PC-3 (cell line): Measurements from ENCODE around the gene SELPLG. TPM values are rescaled to one million over a fixed set of nuclear protein-coding genes. Genes with fewer than 3 reads are reported as not detected.

Experiments
- ATAC-seq: fragments of 200-7000 bp; cut with Tn5 transposase; 2 replicates; pipeline ENCODE4 v1.9.1; 2020; ENCODE audit warnings: mild to moderate bottlenecking, moderate library complexity
- BruUV-seq: library from RNA; stranded (reverse); fragments of 400-500 nt; replicated peaks from 2 replicates; lab custom pipeline; 2021; lab: Mats Ljungman, UMichigan
- CTCF ChIA-PET: fragments of 300-600 bp; sonication (Branson Sonifier 250); formaldehyde crosslinking; loops from one replicate; lab custom pipeline; 2022; ENCODE audit warnings: antibody characterized with exemption; lab: Charles Lee
- POLR2A ChIA-PET: fragments of 300-600 bp; sonication (Branson Sonifier 250); formaldehyde crosslinking; loops from one replicate; lab custom pipeline; 2022; ENCODE audit warnings: antibody characterized with exemption; ENCODE audit not compliant: unreplicated experiment; lab: Charles Lee
- DNase-seq: peaks from one replicate; pipeline ENCODE4 v3.0.0-alpha.2; 2015
- H2AFZ ChIP-seq: fragments of 300-600 bp; sonication (generic); 2 replicates; pipeline ENCODE4 v1.6.0; 2016; ENCODE audit warnings: antibody characterized with exemption, low read length
- H3F3A ChIP-seq: fragments of 300-600 bp; sonication (generic); one replicate; pipeline ENCODE4 v1.6.0; 2017; ENCODE audit warnings: antibody characterized with exemption, low read length, control low read depth, mild to moderate bottlenecking; ENCODE audit not compliant: unreplicated experiment
- H3K27ac ChIP-seq: fragments of 300-600 bp; sonication (generic); 2 replicates; pipeline ENCODE4 v1.5.1; 2016; ENCODE audit warnings: mild to moderate bottlenecking, low read length
- H3K27me3 ChIP-seq: fragments of 300-600 bp; sonication (generic); 2 replicates; pipeline ENCODE4 v1.6.1; 2016; ENCODE audit warnings: low read length, mixed read lengths
- H3K36me3 ChIP-seq: fragments of 300-600 bp; sonication (generic); 2 replicates; pipeline ENCODE4 v1.6.1; 2016; ENCODE audit warnings: low read depth, mixed run types, low read length, mixed read lengths
- H3K4me1 ChIP-seq: fragments of 300-600 bp; sonication (generic); 2 replicates; pipeline ENCODE4 v1.5.1; 2016; ENCODE audit warnings: low read length; ENCODE audit not compliant: insufficient read depth
- H3K4me2 ChIP-seq: fragments of 300-600 bp; sonication (generic); 2 replicates; pipeline ENCODE4 v1.6.0; 2016; ENCODE audit warnings: low read length
- H3K4me3 ChIP-seq: fragments of 300-600 bp; sonication (generic); 2 replicates; pipeline ENCODE4 v1.5.1; 2016; ENCODE audit warnings: mild to moderate bottlenecking, low read length, mixed read lengths
- H3K79me2 ChIP-seq: fragments of 300-600 bp; sonication (generic); 2 replicates; pipeline ENCODE4 v1.6.1; 2017; ENCODE audit warnings: low read length, mixed read lengths
- H3K9ac ChIP-seq: fragments of 300-600 bp; sonication (generic); 2 replicates; pipeline ENCODE4 v1.6.0; 2016; ENCODE audit warnings: mild to moderate bottlenecking, low read length
- H3K9me2 ChIP-seq: fragments of 300-600 bp; sonication (generic); replicated peaks from 2 replicates; pipeline ENCODE4 v1.6.1; 2016; ENCODE audit warnings: mixed run types, low read length, mixed read lengths
- H3K9me3 ChIP-seq: fragments of 300-600 bp; sonication (generic); 2 replicates; pipeline ENCODE4 v1.6.1; 2016; ENCODE audit warnings: low read length, mixed read lengths
- H4K20me1 ChIP-seq: fragments of 300-600 bp; sonication (generic); 2 replicates; pipeline ENCODE4 v1.6.1; 2016; ENCODE audit warnings: low read length, mixed read lengths
- EZH2 ChIP-seq: fragments of 300-600 bp; sonication (generic); IDR thresholded peaks from one replicate; pipeline ENCODE4 v1.6.1; 2017; ENCODE audit warnings: antibody characterized with exemption, mild to moderate bottlenecking, low read length; ENCODE audit not compliant: unreplicated experiment
- EZH2phosphoT487 ChIP-seq: fragments of 300-600 bp; sonication (generic); IDR thresholded peaks from 2 replicates; pipeline ENCODE4 v1.6.1; 2018; ENCODE audit warnings: mild to moderate bottlenecking, antibody characterized with exemption, low read length, borderline replicate concordance
- intact Hi-C: fragments of 100-400 bp; cut with micrococcal nuclease; formaldehyde crosslinking; loops from 2 replicates; pipeline ENCODE4 v1.9.0; 2023
- total RNA-seq: library from RNA; depleted of rRNA; stranded (reverse); fragments of >200 nt; gene quantifications from 2 replicates; pipeline ENCODE4 v1.2.3, GENCODE V29; 2014
- TF ChIP-seq, protein P1 (sequence below): fragments of 300-600 bp; sonication (generic); conservative IDR thresholded peaks from 2 replicates; pipeline ENCODE4 v1.5.1; 2017; ENCODE audit warnings: antibody characterized with exemption, low read depth, mild to moderate bottlenecking, low read length

Gene SELPLG
- total RNA-seq, 1 experiment from 2014 or later, result 0.73 TPM

DNA sequence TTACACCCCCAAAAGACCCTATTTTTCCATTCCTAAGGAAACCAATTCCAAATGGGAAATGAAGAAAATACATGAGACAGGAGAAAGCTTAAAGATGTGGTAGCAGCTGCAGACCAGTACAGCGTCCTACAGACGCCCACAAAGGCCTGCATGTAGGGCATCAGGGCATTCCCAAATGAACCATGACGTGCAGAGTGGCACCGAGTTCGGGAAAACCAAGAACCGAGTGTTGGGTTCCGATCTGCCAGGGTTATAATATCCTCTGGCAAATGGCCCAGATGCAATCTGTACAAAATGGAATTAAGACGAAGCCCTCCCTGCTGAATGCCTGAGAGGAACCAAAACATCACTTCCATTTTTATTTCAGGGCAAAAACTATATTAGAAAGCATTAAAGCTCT lies 34.4 kb upstream of the SELPLG start:
- no peak overlapping the region for H3K4me2 ChIP-seq
- H4K20me1 ChIP-seq, result 0 out of 2 replicates have a peak, but pooled peaks cover 5% of the 10 kb centered on the region
- intact Hi-C loops, result loop anchor here (10.0 kb wide), 1 partner anchor 287 kb away; no protein-coding TSS in a partner anchor
- ATAC-seq (no peak), DNase-seq (no peak)
- H3K9me3 ChIP-seq, result no peaks in the 10 kb centered on the region
- no peak overlapping the region for H2AFZ ChIP-seq
- BruUV-seq, result no TSS peak
- no peaks in the 10 kb centered on the region for H3K9me2 ChIP-seq
- TF ChIP-seq EZH2phosphoT487, result no peak
- TF ChIP-seq EZH2, result no peak
- TF ChIP-seq, protein P1, sequence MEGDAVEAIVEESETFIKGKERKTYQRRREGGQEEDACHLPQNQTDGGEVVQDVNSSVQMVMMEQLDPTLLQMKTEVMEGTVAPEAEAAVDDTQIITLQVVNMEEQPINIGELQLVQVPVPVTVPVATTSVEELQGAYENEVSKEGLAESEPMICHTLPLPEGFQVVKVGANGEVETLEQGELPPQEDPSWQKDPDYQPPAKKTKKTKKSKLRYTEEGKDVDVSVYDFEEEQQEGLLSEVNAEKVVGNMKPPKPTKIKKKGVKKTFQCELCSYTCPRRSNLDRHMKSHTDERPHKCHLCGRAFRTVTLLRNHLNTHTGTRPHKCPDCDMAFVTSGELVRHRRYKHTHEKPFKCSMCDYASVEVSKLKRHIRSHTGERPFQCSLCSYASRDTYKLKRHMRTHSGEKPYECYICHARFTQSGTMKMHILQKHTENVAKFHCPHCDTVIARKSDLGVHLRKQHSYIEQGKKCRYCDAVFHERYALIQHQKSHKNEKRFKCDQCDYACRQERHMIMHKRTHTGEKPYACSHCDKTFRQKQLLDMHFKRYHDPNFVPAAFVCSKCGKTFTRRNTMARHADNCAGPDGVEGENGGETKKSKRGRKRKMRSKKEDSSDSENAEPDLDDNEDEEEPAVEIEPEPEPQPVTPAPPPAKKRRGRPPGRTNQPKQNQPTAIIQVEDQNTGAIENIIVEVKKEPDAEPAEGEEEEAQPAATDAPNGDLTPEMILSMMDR, result no peak
- H3K9ac ChIP-seq, result no peak overlapping the region
- H3K79me2 ChIP-seq, result peaks cover 93% of the 10 kb centered on the region
- H3K27ac ChIP-seq, result no peak overlapping the region
- no peak overlapping the region for H3K4me3 ChIP-seq
- H3K27me3 ChIP-seq, result no peaks in the 10 kb centered on the region
- H3K36me3 ChIP-seq, result peaks cover 16% of the 10 kb centered on the region; the same call in 1 of the 2 replicates
- ChIA-PET POLR2A (no interaction called here), CTCF (interaction anchor here (1.9 kb wide), 1 partner anchor 135 kb away, joined by 7 read pairs; no protein-coding TSS in a partner anchor)
- peaks cover 13% of the 10 kb centered on the region for H3K4me1 ChIP-seq
- H3F3A ChIP-seq, result no peaks in the 10 kb centered on the region

DNA sequence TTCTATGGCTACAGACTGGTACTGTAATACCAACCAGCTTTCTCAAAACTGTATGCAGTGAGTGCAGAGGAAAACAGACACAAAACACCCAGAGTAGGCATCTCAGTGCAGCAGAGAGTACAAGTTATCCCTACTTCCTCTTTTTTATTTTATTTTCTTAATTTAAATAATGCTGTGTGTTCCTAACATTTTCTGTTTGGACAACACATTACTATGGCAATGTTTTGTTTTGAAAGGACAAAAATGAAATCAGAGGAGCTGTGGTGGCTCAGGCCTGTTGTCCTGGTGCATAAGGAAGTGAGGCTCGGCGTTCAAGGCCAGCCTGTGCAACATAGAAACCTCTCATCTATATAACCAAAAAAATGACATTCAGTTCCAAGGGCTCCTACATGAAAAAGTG lies 33.7 kb upstream of the SELPLG start:
- ChIA-PET CTCF (interaction anchor here (1.1 to 1.9 kb wide), 2 partner anchors 24 to 136 kb away, joined by 3 to 7 read pairs; no protein-coding TSS in a partner anchor), POLR2A (interaction anchor here (0.6 kb wide), 1 partner anchor 124 kb away, joined by 3 read pairs; no protein-coding TSS in a partner anchor)
- 0 out of 2 replicates have a peak, but pooled peaks cover 5% of the 10 kb centered on the region for H4K20me1 ChIP-seq

More for the DNA sequence above, 33.7 kb upstream of the SELPLG start:
- TF ChIP-seq EZH2phosphoT487 (no peak), EZH2 (no peak)
- TF ChIP-seq, protein P1, result no peak
- peaks cover 92% of the 10 kb centered on the region for H3K79me2 ChIP-seq
- no peaks in the 10 kb centered on the region for H3K9me3 ChIP-seq
- no peak for DNase-seq
- H3K27ac ChIP-seq, result no peak overlapping the region
- no peaks in the 10 kb centered on the region for H3F3A ChIP-seq
- no TSS peak for BruUV-seq
- no peak overlapping the region for H3K4me2 ChIP-seq
- ATAC-seq, result no peak
- H3K36me3 ChIP-seq, result peaks cover 10% of the 10 kb centered on the region; the same call in 1 of the 2 replicates
- intact Hi-C loops, result loop anchor here (10.0 kb wide), 1 partner anchor 287 kb away; no protein-coding TSS in a partner anchor
- no peaks in the 10 kb centered on the region for H3K27me3 ChIP-seq
- H3K9me2 ChIP-seq, result no peaks in the 10 kb centered on the region
- no peak overlapping the region for H2AFZ ChIP-seq
- H3K4me1 ChIP-seq, result peaks cover 13% of the 10 kb centered on the region
- H3K9ac ChIP-seq, result no peak overlapping the region
- no peak overlapping the region for H3K4me3 ChIP-seq
